Activated CD8-positive, alpha-beta memory T cell treated with anti-CD3 and anti-CD28 coated beads, Interleukin-2, amount 10 ng/mL, durations not matched to agents 7 days and 5 days (primary cell): ENCODE data around the gene GAB4. TPM values are rescaled to one million over a fixed set of nuclear protein-coding genes. Genes with fewer than 3 reads are reported as not detected.
"Not testable (repeated sequence)": the region's sequence is repeated elsewhere in the genome, so short reads cannot be mapped to it uniquely, and the experiment has no call there.

ENCODE experiments used
- ATAC-seq: fragments of 150-1000 bp; cut with Tn5 transposase; one replicate; pipeline ENCODE4 v1.10.0; 2021; ENCODE audit warnings: moderate library complexity
- CTCF ChIA-PET: fragments of 350-600 bp; sonication (Branson Sonifier 250); formaldehyde crosslinking; loops from one replicate; lab custom pipeline; 2021; ENCODE audit warnings: antibody characterized with exemption; lab: Charles Lee
- DNase-seq: peaks from one replicate; pipeline ENCODE4 v3.0.0-alpha.2; 2020
- H3K27ac Mint-ChIP-seq: one replicate; pipeline ENCODE4 v1.8.0; 2021; ENCODE audit warnings: mild to moderate bottlenecking, mixed read lengths
- H3K27me3 Mint-ChIP-seq: one replicate; pipeline ENCODE4 v1.8.0; 2021; ENCODE audit warnings: mixed read lengths
- H3K36me3 Mint-ChIP-seq: one replicate; pipeline ENCODE4 v1.8.0; 2021; ENCODE audit warnings: mild to moderate bottlenecking, mixed read lengths
- H3K4me1 Mint-ChIP-seq: one replicate; pipeline ENCODE4 v1.8.0; 2021; ENCODE audit warnings: mixed read lengths
- H3K4me3 Mint-ChIP-seq: one replicate; pipeline ENCODE4 v1.8.0; 2021; ENCODE audit warnings: mild to moderate bottlenecking, moderate library complexity, mixed read lengths
- H3K9me3 Mint-ChIP-seq: one replicate; pipeline ENCODE4 v1.8.0; 2022; ENCODE audit warnings: low read depth, mixed read lengths
- total RNA-seq, 2 experiments: library from RNA; stranded (reverse); gene quantifications; one replicate each; pipeline ENCODE4 v1.2.3, GENCODE V29; 2021

Gene GAB4
- total RNA-seq, 2 experiments from 2014 or later: not detected

DNA sequence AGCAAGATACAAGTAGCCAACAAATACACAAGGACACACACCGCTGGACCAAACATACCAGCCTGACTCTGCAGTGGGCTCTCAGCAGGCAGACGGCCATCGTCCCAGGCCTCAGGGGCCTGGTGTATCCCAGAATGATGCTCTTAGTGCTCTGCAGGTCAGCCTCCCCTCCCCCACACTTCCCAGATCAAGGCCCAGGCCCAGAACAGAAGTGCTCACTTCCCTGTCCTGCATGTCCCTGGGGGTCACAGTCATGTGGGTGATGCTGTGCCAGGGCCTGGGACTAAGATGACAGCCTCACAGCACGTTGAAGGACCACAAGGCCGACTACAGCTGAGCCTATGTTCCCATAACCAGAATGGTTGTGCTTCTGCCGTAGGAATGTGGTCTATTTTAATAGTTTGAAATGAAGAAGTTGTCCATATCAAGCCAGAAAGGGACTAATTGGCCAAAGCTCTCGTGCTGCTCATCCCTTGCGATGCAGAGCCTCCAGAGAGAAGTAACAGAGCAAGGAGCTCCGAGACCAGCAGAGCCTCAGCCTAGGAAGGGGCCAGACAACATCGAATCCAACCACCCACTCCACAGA, 48.6 kb downstream of the GAB4 start:
- H3K4me3 Mint-ChIP-seq: no peak overlapping the region
- H3K9me3 Mint-ChIP-seq: no peaks in the 10 kb centered on the region
- CTCF ChIA-PET: no interaction called here
- H3K4me1 Mint-ChIP-seq: no peaks in the 10 kb centered on the region
- no peak for DNase-seq
- no peaks in the 10 kb centered on the region for H3K27me3 Mint-ChIP-seq
- no peaks in the 10 kb centered on the region for H3K36me3 Mint-ChIP-seq
- ATAC-seq: no peak
- no peak overlapping the region for H3K27ac Mint-ChIP-seq

- ATAC-seq: no peak
- Mint-ChIP-seq H3K4me1 (no peaks in the 10 kb centered on the region), H3K4me3 (no peak overlapping the region), H3K9me3 (no peaks in the 10 kb centered on the region), H3K27ac (no peak overlapping the region), H3K27me3 (no peaks in the 10 kb centered on the region), H3K36me3 (no peaks in the 10 kb centered on the region)
- CTCF ChIA-PET: no interaction called here
- DNase-seq: no peak
Measured at GRCh38 chr22:16958475-16958874, 49.5 kb downstream of the GAB4 start.

GRCh38 chr22:16957781-16958180, 50.2 kb downstream of the GAB4 start:
- no peaks in the 10 kb centered on the region for H3K9me3 Mint-ChIP-seq

GRCh38 chr22:16956290-16956689, 51.7 kb downstream of the GAB4 start:
- Mint-ChIP-seq H3K36me3 (no peaks in the 10 kb centered on the region), H3K4me3 (no peak overlapping the region), H3K9me3 (no peaks in the 10 kb centered on the region), H3K27me3 (no peaks in the 10 kb centered on the region), H3K27ac (no peak overlapping the region), H3K4me1 (no peaks in the 10 kb centered on the region)
- DNase-seq (no peak), ATAC-seq (no peak)
- CTCF ChIA-PET: no interaction called here

More at GRCh38 chr22:16957781-16958180, 50.2 kb downstream of the GAB4 start:
- Mint-ChIP-seq H3K4me1 (no peaks in the 10 kb centered on the region), H3K36me3 (no peaks in the 10 kb centered on the region), H3K27ac (no peak overlapping the region), H3K4me3 (no peak overlapping the region), H3K27me3 (no peaks in the 10 kb centered on the region)
- CTCF ChIA-PET: no interaction called here
- DNase-seq: no peak
- no peak for ATAC-seq

DNA sequence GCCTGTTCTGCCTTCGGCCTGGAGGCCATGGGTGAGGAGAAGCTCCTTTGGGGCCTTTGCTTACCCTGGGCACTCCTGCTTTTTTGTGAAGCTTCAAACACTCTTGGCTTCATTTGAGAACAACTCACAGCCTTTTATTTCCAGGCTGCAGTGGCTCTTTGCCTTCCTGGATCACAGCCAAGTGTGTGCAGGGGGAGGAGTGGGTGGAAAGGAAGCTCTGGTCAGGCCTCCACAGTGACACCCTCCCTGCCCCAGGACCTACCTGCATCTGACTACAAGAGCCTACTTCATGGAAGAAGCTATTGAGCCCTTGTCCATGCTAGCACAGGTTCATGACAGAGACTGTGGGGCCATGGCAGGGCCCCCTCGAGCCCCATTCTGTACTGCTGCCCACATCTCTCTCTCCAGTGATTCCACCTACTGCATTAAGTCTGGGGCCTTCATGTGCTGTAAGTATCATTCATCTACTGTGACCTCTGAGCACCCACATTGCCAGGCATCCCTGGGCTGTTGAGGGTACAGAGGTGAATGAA, 52.3 kb downstream of the GAB4 start:
- Mint-ChIP-seq H3K9me3 (no peaks in the 10 kb centered on the region), H3K4me3 (no peak overlapping the region), H3K36me3 (no peaks in the 10 kb centered on the region), H3K27me3 (no peaks in the 10 kb centered on the region), H3K27ac (no peak overlapping the region), H3K4me1 (no peaks in the 10 kb centered on the region)
- DNase-seq (no peak), ATAC-seq (no peak)
- CTCF ChIA-PET: no interaction called here

- Mint-ChIP-seq H3K4me3 (no peak overlapping the region), H3K9me3 (no peaks in the 10 kb centered on the region), H3K36me3 (no peaks in the 10 kb centered on the region), H3K27ac (no peak overlapping the region), H3K4me1 (peaks cover 2% of the 10 kb centered on the region), H3K27me3 (no peaks in the 10 kb centered on the region)
- ATAC-seq: no peak
- CTCF ChIA-PET: no interaction called here
- DNase-seq: no peak
Measured at GRCh38 chr22:16955081-16955480, 52.9 kb downstream of the GAB4 start.

GRCh38 chr22:16954060-16954403, 54.0 kb downstream of the GAB4 start:
- no peaks in the 10 kb centered on the region for H3K36me3 Mint-ChIP-seq
- no peaks in the 10 kb centered on the region for H3K9me3 Mint-ChIP-seq
- H3K4me1 Mint-ChIP-seq: peaks cover 5% of the 10 kb centered on the region
- ATAC-seq (no peak), DNase-seq (no peak)
- H3K27ac Mint-ChIP-seq: no peak overlapping the region
- no peak overlapping the region for H3K4me3 Mint-ChIP-seq
- CTCF ChIA-PET: no interaction called here
- no peaks in the 10 kb centered on the region for H3K27me3 Mint-ChIP-seq

DNA sequence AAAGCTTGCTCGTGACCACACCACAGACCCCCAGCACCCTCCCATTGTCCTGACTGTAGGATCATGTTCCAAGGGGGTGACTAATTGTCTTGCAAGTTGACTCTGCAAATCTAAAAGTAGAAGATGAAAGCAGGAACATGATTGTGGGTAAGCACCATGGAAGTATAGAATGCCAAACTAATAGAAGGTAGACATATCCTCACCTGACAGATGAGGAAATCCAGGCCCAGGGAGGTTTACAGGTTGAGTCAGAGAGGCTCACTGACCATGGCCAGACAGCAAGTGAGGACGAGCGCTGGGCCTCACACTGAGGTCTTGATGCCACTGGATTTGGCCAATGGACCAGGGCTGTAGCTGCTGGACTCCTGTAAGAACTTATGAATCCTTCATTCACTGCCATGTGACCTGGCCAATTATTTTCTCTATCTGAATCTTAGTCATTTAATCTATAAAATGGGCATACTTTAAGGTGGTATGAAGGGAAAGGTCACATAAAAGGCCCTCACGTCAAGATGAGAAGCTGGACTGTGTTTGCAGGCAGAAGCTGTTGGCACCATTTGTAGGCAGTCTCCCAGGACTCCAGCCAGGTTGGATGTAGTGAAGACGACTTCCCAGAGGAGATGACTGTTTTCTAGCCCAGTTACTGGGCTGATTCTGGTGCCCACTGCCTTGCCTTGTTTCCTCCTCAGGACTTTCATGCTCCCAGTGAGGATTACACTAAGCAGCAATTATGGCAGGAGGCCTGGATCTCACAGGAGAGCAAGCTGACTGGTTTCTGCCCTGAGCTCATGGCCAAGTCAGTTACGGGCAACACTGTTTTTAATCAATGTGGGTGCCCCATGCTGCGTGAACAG, 54.6 kb downstream of the GAB4 start:
- ATAC-seq: no peak

GRCh38 chr22:16949561-16949960, 58.5 kb downstream of the GAB4 start:
- Mint-ChIP-seq H3K36me3 (no peaks in the 10 kb centered on the region), H3K4me3 (no peak overlapping the region), H3K27ac (no peak overlapping the region), H3K9me3 (no peaks in the 10 kb centered on the region), H3K27me3 (no peaks in the 10 kb centered on the region), H3K4me1 (peaks cover 5% of the 10 kb centered on the region)
- ATAC-seq: no peak
- DNase-seq: peak; percentile 39
- CTCF ChIA-PET: no interaction called here

More for the DNA sequence above, 54.6 kb downstream of the GAB4 start:
- peak; percentile 29 for DNase-seq
- H3K4me1 Mint-ChIP-seq: peaks cover 5% of the 10 kb centered on the region
- H3K9me3 Mint-ChIP-seq: no peaks in the 10 kb centered on the region
- H3K27ac Mint-ChIP-seq: no peak overlapping the region
- no peak overlapping the region for H3K4me3 Mint-ChIP-seq
- CTCF ChIA-PET: no interaction called here
- no peaks in the 10 kb centered on the region for H3K36me3 Mint-ChIP-seq
- no peaks in the 10 kb centered on the region for H3K27me3 Mint-ChIP-seq

DNA sequence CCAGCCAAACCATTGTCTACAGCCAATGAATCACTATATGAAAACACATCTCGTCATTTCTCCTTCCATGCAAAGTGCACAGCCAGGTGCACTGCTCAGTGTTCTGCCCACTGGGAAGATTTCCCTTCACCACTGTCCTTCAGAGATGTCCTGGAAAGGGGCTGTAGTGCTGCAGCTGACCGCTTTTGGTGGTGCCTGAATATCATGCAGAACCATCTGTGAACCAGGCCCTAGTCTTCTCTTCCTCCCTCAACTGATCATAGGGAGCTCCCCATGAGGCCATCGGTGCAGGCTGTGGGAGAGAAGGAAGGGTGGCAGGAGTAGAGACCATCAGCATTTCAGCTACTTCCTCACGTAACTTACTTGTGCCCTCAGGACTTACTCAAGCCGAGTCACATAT, 70.2 kb downstream of the GAB4 start:
- no peak overlapping the region for H3K4me3 Mint-ChIP-seq

DNA sequence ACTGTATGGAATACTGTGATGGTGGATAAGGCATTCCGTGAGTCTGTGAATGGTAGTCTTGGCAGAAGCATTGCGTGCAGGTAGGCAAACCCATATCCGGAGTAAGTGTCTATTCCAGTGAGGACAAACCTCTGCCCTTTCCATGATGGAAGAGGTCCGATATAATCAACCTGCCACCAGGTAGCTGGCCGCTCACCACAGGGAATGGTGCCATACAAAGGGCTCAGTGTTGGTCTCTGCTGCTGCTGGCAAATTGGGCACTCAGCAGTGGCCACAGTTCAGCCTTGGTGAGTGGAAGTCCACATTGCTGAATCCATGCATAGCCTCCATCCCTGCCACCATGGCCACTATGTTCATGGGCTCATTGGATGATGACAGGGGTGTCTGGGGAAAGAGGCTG, 70.8 kb downstream of the GAB4 start:
- CTCF ChIA-PET, DNase-seq, H3K9me3 Mint-ChIP-seq, H3K4me1 Mint-ChIP-seq, H3K27ac Mint-ChIP-seq, H3K36me3 Mint-ChIP-seq, H3K4me3 Mint-ChIP-seq, H3K27me3 Mint-ChIP-seq, ATAC-seq: not testable (repeated sequence)

More for the DNA sequence above, 70.2 kb downstream of the GAB4 start:
- Mint-ChIP-seq H3K27me3 (peaks cover 2% of the 10 kb centered on the region), H3K27ac (no peak overlapping the region), H3K9me3 (no peaks in the 10 kb centered on the region), H3K4me1 (no peaks in the 10 kb centered on the region), H3K36me3 (no peaks in the 10 kb centered on the region)
- DNase-seq (no peak), ATAC-seq (no peak)
- CTCF ChIA-PET: no interaction called here

DNA sequence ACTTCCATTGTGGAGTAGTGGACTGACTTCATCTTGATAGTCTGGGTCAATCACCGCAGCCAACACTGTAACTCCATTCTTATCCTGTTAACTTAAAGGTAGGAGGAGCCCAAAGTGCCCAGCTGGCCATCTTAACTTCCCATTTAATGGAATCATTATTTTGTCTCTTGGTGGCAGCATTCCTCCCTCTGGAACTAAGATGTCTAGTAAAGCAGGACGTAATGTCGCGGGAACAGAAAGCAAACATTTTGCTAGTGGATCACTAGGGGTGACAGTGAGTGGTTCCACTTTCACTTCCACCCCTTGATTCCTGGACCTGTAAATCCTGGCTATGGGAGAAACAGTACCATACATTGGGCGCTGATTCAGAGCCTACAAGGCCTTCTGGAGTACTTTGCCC, 71.4 kb downstream of the GAB4 start:
- no peak for DNase-seq
- no peak for ATAC-seq
- Mint-ChIP-seq H3K4me1 (no peaks in the 10 kb centered on the region), H3K27ac (no peak overlapping the region), H3K36me3 (no peaks in the 10 kb centered on the region), H3K4me3 (no peak overlapping the region), H3K9me3 (no peaks in the 10 kb centered on the region), H3K27me3 (peaks cover 4% of the 10 kb centered on the region)
- CTCF ChIA-PET: no interaction called here

- no peaks in the 10 kb centered on the region for H3K9me3 Mint-ChIP-seq
- no peaks in the 10 kb centered on the region for H3K36me3 Mint-ChIP-seq
- no peak overlapping the region for H3K4me3 Mint-ChIP-seq
- CTCF ChIA-PET: no interaction called here
- ATAC-seq (no peak), DNase-seq (no peak)
- no peak overlapping the region for H3K27ac Mint-ChIP-seq
- no peaks in the 10 kb centered on the region for H3K4me1 Mint-ChIP-seq
- H3K27me3 Mint-ChIP-seq: peaks cover 11% of the 10 kb centered on the region
Measured at GRCh38 chr22:16935209-16935608, 72.8 kb downstream of the GAB4 start.
